Measurements from ENCODE around the gene PAGE3.

DNA sequence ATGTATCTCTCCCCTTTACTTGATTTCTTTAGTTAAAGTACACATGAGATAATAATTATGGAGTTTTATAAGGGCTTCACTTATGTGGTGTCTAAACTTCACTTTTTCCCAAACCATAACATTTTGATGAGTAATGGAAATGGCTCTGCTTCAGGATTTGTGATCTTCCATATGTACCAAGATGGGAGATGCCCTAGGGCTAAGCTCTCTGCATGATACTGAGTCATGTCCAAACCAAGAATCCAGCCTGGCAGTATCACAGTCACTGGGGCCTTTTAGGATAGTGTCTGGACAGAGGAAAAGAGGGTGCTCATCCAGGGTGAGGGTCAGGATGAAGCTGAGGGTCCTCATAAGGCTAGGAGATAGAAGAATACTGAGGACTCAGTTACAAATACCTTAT, 47.9 kb upstream of the PAGE3 start:
- TF ChIP-seq EZH2phosphoT487 (IDR thresholded peaks at IDR 0.05; ENCODE audit: insufficient read depth, low read depth) (no peak), EZH2 (IDR thresholded peaks at IDR 0.05; ENCODE audit: insufficient read depth, poor library complexity, severe bottlenecking) (no peak)

All from GM23248 (cell line).